B cell (primary cell): ENCODE measurements around the gene SYNGAP1. TPM values are rescaled to one million over a fixed set of nuclear protein-coding genes. Genes with fewer than 3 reads are reported as not detected.

Experiments
- ATAC-seq: fragments of 200-7000 bp; cut with Tn5 transposase; one replicate; pipeline ENCODE4 v1.10.0; 2021; ENCODE audit warnings: low read depth, mild to moderate bottlenecking, moderate number of reproducible peaks, moderate library complexity
- CTCF ChIA-PET: fragments of 350-600 bp; sonication (Branson Sonifier 250); formaldehyde crosslinking; loops from one replicate; lab custom pipeline; 2021; ENCODE audit warnings: antibody characterized with exemption, inconsistent platforms; lab: Charles Lee
- POLR2A ChIA-PET: fragments of 350-600 bp; sonication (Branson Sonifier 250); formaldehyde crosslinking; loops from one replicate; lab custom pipeline; 2021; ENCODE audit warnings: antibody characterized with exemption; lab: Charles Lee
- DNase-seq: peaks from one replicate; pipeline ENCODE4 v3.0.0; 2013
- H2AFZ ChIP-seq: 2 replicates; pipeline ENCODE4 v1.6.1; 2012; ENCODE audit warnings: mild to moderate bottlenecking, low read depth, low read length; ENCODE audit not compliant: insufficient read depth, poor library complexity, severe bottlenecking
- H3K27ac ChIP-seq, 2 donors: 1 replicate in 1 of 2; 2 replicates in 1 of 2; pipeline ENCODE4 v1.5.1; 2012 to 2013; ENCODE audit warnings: low read length in 2 of 2, mild to moderate bottlenecking in 2 of 2, moderate library complexity in 1 of 2
- H3K27me3 ChIP-seq, 4 experiments: fragments of 200-600 bp in 1 of 4; sonication (generic) in 1 of 4; replicated peaks in 1 of 4; 1 replicate in 2 of 4; 2 replicates in 2 of 4; pipeline versions ENCODE4 v1.6.1 to v1.7.0; 2013 to 2016; ENCODE audit warnings: low read length in 3 of 4, mild to moderate bottlenecking in 2 of 4, mixed read lengths in 1 of 4, moderate library complexity in 1 of 4; ENCODE audit not compliant: insufficient read depth in 4 of 4, control insufficient read depth in 3 of 4; ENCODE audit errors: control extremely low read depth in 1 of 4
- H3K36me3 ChIP-seq, 2 experiments: replicated peaks in 1 of 2; 1 replicate in 1 of 2; 2 replicates in 1 of 2; pipeline versions ENCODE4 v1.6.1 to v1.7.1; 2013; ENCODE audit warnings: low read length in 1 of 2; ENCODE audit not compliant: insufficient read depth in 2 of 2, control insufficient read depth in 1 of 2; ENCODE audit errors: control extremely low read depth in 1 of 2, extremely low read depth in 1 of 2
- H3K4me1 ChIP-seq, 2 donors: fragments of 200-600 bp in 1 of 2; sonication (generic) in 1 of 2; 1 replicate in 1 of 2; 2 replicates in 1 of 2; pipeline versions ENCODE4 v1.5.1 to v1.6.1; 2013 to 2017; ENCODE audit warnings: low read length in 2 of 2; ENCODE audit not compliant: control insufficient read depth in 2 of 2, insufficient read depth in 2 of 2
- H3K4me2 ChIP-seq: replicated peaks from 2 replicates; pipeline ENCODE3; 2012; ENCODE audit warnings: mild to moderate bottlenecking, low read depth, low read length; ENCODE audit not compliant: poor library complexity, severe bottlenecking
- H3K4me3 ChIP-seq, 5 experiments: fragments of 200-600 bp in 1 of 5; sonication (generic) in 1 of 5; 1 replicate in 3 of 5; 2 replicates in 2 of 5; pipeline versions ENCODE4 v1.5.1 to v1.7.0; 2011 to 2016; ENCODE audit warnings: low read length in 4 of 5, mild to moderate bottlenecking in 4 of 5, low read depth in 2 of 5, control low read depth in 1 of 5, moderate library complexity in 1 of 5; ENCODE audit not compliant: insufficient read depth in 1 of 5; ENCODE audit errors: control extremely low read depth in 1 of 5, extremely low read depth in 1 of 5
- H3K79me2 ChIP-seq: fragments of 200-600 bp; sonication (generic); one replicate; pipeline ENCODE4 v1.6.0; 2016; ENCODE audit warnings: low read length; ENCODE audit not compliant: control insufficient read depth, insufficient read depth
- H3K9ac ChIP-seq: fragments of 200-600 bp; sonication (generic); 2 replicates; pipeline ENCODE4 v1.6.1; 2017; ENCODE audit warnings: mild to moderate bottlenecking, low read length, moderate library complexity
- H3K9me3 ChIP-seq, 3 donors: one replicate each; pipeline versions ENCODE4 v1.6.1 to v1.7.1; 2013; ENCODE audit warnings: low read length in 2 of 3; ENCODE audit not compliant: control insufficient read depth in 2 of 3, insufficient read depth in 1 of 3; ENCODE audit errors: control extremely low read depth in 1 of 3
- H4K20me1 ChIP-seq: 2 replicates; pipeline ENCODE4 v1.6.0; 2012; ENCODE audit warnings: mild to moderate bottlenecking, low read length; ENCODE audit not compliant: insufficient read depth, control insufficient read depth, poor library complexity, severe bottlenecking
- H3K27ac Mint-ChIP-seq: one replicate; pipeline ENCODE4 v1.8.0; 2021; ENCODE audit warnings: mixed read lengths
- H3K27me3 Mint-ChIP-seq: one replicate; pipeline ENCODE4 v1.8.0; 2021; ENCODE audit warnings: mixed read lengths
- H3K4me1 Mint-ChIP-seq: one replicate; pipeline ENCODE4 v1.8.0; 2021; ENCODE audit warnings: mixed read lengths
- H3K4me3 Mint-ChIP-seq: one replicate; pipeline ENCODE4 v1.8.0; 2021; ENCODE audit warnings: mixed read lengths
- H3K9me3 Mint-ChIP-seq: one replicate; pipeline ENCODE4 v1.8.0; 2022; ENCODE audit warnings: mixed read lengths; ENCODE audit not compliant: insufficient read depth
- CTCF ChIP-seq: fragments of 200-600 bp; IDR thresholded peaks from one replicate; pipeline ENCODE4 v1.8.0; 2022; ENCODE audit warnings: antibody characterized with exemption, mild to moderate bottlenecking
- EZH2 ChIP-seq: IDR thresholded peaks from 2 replicates; pipeline ENCODE4 v1.6.1; 2012; ENCODE audit warnings: borderline replicate concordance, low read depth, mild to moderate bottlenecking, moderate library complexity, low read length; ENCODE audit not compliant: insufficient read depth, poor library complexity, severe bottlenecking
- WGBS: methylation state at CpG from one replicate; pipeline ENCODE4 v1.1.5; 2013; ENCODE audit warnings: missing lambda C conversion rate; ENCODE audit not compliant: insufficient coverage; 5-methylcytosine and 5-hydroxymethylcytosine counted together
- intact Hi-C: fragments of 100-400 bp; cut with micrococcal nuclease; formaldehyde crosslinking; loops from one replicate; pipeline ENCODE4 v1.10.0; 2022
- polyA plus RNA-seq: library from polyadenylated mRNA; depleted of rRNA; stranded (reverse); fragments of >200 nt; gene quantifications from 2 replicates; pipeline ENCODE4 v1.2.3, GENCODE V29; 2012
- total RNA-seq, 2 donors: library from RNA; stranded (reverse); fragments of 120-200 nt in 1 of 2; gene quantifications; 1 replicate in 1 of 2; 2 replicates in 1 of 2; pipeline versions ENCODE4 v1.2.3 to v1.2.4, GENCODE V29; 2013 to 2022

The SYNGAP1 gene
- total and polyA plus RNA-seq, 2 donors (not counting 1 experiment from before 2014, with no cell fraction given): 18.6 to 43.0 TPM

GRCh38 chr6:33417128-33417902, 2.5 kb upstream of the SYNGAP1 start:
- H3K9ac ChIP-seq: peak overlapping the region; percentile 89
- peak overlapping the region; percentile 96 for H3K4me3 Mint-ChIP-seq
- H4K20me1 ChIP-seq: peaks cover 10% of the 10 kb centered on the region
- peak overlapping the region; percentile 97 for H3K27ac Mint-ChIP-seq
- peak overlapping the region; percentile 92 for H3K4me2 ChIP-seq
- H3K27me3 ChIP-seq: peaks cover 0 to 3% (median 0%) of the 10 kb centered on the region in 4 experiments
- H2AFZ ChIP-seq: peak overlapping the region; percentile 64
- peaks cover 71% of the 10 kb centered on the region for H3K4me1 Mint-ChIP-seq
- no peaks in the 10 kb centered on the region for H3K9me3 Mint-ChIP-seq
- intact Hi-C loops: no loop called here
- H3K4me1 ChIP-seq: peaks cover 47 to 72% of the 10 kb centered on the region in 2 donors
- peak overlapping the region; percentile 58 to 84 (median 69) for H3K4me3 ChIP-seq
- H3K9me3 ChIP-seq: no peaks in the 10 kb centered on the region
- peaks cover 4% of the 10 kb centered on the region for H3K27me3 Mint-ChIP-seq
- ChIA-PET CTCF (interaction anchor here (0.9 kb wide), 1 partner anchor 12 kb away, joined by 6 read pairs; no protein-coding TSS in a partner anchor), POLR2A (interaction anchor here (0.7 to 1.6 kb wide), 5 partner anchors 37 to 163 kb away, joined by 3 to 4 read pairs (median 3); partner anchors contain the start of genes BAK1, RPS18, TAPBP and VPS52)
- 0% methylated on average over 18 of the region's 25 CpGs for WGBS
- H3K79me2 ChIP-seq: peaks cover 35% of the 10 kb centered on the region
- peaks cover 0 to 41% of the 10 kb centered on the region in 2 experiments for H3K36me3 ChIP-seq
- no peak for ATAC-seq
- DNase-seq: no peak
- peak overlapping the region; percentile 89 to 93 for H3K27ac ChIP-seq
- TF ChIP-seq EZH2 (no peak), CTCF (no peak)
